ENCODE results near the gene CDKN1C. TPM values are rescaled to one million over a fixed set of nuclear protein-coding genes. Genes with fewer than 3 reads are reported as not detected.

The CDKN1C gene
- polyA plus RNA-seq (ENCODE audit: insufficient read length in 4 of 4) = 100 to 1,000 TPM in 3 of 4 donors, 10 to 100 TPM in 1; 62.9 to 166 (median 125) TPM

DNA sequence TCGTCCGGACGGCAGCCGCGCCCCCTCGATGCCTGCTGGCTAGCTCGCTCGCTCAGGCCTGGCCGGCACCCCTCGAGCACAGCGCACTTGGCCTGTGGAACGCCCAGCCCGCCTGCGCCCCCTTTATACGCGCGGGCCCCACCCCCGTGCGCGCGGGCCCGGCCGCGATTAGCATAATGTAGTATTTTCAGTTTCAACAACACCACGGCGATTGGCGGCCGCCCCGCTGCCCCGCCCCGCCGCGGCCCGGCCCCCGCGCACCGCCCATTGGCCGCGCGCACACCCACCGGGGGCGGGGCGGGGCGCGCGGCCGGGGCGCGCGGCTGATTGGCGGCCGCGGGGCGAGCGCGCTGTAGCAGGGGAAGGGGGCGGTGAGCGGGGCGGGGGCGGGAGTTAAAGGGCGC lies at the start of gene CDKN1C:
TSS of gene CDKN1C (minus strand) at position 98 of the 404 bp plus-strand sequence. CDS start 319 bp downstream, outside the sequence.
- peak in 2 of 4 donors; percentile 74 to 79 for DNase-seq (ENCODE audit: low read depth in 4 of 4, low spot score in 3 of 4)

DNA sequence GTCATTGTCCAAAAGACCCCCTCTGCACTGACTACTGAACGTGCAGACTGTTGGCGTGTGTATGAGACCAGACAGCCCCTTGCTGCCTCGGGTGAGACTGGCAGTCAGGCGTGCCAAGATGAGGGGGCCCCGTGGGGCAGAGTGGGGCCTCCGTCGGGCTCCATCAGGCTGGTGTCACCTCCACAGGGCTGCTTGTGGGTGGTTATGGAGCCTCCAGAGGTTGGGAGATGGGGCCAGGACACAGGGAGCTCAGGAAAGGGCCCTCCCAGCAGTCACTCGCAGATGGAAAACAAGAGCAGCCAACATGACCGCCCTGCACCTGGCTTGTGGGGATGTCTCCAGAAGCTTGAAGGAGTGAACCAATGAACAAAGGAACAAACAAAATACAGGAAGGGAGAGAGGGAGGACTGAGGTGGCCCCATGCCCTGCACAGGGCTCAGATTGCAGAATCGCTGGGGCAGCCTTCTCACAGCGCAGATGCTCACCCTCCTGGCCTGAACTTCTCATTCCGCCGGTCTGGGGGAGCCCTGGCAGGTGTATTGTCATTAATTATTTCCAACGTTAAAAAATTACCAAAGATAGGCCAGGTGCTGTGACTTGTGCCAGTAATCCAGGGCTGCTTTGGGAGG lies 49.1 kb upstream of the CDKN1C start:
- DNase-seq (ENCODE audit: low read depth in 4 of 4, low spot score in 3 of 4) = no peak

DNA sequence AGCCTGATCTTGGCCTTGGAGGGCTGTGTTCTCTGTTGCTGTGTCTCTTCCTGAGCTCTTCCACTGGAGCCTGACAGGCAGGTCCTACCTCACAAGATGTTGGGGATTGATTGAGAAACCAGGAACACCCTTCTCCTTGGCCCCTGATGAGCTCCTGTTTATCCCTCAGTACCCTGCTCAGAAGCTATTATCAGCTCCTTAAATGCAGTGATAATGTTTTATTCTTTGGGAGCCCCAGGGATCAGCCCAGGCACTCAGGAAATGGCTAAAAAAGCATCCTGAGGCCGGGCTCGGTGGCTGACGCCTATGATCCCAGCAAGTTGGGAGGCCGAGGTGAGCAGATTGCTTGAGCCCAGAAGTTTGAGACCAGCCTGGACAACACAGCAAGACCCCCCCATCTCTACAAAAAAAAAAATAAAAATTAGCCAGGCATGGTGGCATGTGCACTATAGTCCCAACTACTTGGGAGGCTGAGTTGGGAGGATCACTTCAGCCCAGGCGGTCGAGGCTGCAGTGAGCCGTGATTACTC lies 48.5 kb upstream of the CDKN1C start:
- no peak for DNase-seq (ENCODE audit: low read depth in 4 of 4, low spot score in 3 of 4)

DNA sequence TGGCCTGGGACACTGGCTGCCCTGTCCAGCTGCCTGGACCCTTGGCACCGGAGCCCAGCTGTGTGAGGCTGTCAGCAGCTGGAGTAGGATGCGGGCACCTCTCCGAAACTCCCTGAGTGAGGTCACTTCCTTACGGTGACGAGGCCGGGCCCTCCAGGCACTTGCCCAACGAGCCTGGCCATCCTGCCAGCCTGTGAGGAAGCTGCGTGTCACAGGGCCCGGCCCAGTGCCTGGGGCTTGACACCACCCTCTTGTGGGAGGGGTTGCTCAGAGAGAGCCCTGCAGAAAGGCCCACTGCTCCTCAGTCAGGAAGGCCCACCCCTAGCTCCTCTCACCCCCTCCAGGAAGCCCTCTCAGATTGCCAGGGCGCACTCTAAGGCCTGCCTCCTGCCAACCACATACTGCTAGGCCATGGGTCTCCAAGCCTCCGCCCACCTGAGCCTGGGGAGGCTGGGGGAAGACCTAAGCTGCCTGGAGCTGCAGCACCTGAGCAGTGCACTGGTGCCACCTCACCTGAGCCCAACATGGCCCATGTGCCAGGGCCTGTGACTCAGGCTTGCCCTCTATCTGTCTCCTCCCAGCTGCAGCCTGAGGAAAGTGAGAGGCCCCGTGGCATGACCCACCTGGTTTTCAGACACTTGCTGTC lies 47.9 kb upstream of the CDKN1C start:
- no peak for DNase-seq (ENCODE audit: low read depth in 4 of 4, low spot score in 3 of 4)

DNA sequence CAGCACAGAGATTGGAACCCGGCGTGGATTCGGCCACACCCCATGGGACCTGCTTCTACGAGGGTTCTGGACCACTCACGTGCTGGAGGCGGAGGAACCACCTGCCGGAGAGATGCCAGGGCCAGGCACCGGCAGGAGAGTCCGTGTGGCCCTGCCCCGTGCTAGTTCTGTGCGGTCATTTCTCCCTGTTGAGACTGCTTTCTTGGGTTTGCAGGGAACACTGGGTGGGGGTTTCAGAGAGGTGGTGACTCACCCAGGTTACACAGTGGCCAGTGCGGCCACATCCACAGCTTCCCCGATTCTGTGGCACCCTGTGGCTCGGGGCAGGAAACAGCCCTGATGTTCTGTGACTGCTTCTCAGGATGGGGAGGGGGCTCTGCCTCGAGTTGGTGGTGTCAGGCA lies 47.3 kb upstream of the CDKN1C start:
- no peak for DNase-seq (ENCODE audit: low read depth in 4 of 4, low spot score in 3 of 4)

DNA sequence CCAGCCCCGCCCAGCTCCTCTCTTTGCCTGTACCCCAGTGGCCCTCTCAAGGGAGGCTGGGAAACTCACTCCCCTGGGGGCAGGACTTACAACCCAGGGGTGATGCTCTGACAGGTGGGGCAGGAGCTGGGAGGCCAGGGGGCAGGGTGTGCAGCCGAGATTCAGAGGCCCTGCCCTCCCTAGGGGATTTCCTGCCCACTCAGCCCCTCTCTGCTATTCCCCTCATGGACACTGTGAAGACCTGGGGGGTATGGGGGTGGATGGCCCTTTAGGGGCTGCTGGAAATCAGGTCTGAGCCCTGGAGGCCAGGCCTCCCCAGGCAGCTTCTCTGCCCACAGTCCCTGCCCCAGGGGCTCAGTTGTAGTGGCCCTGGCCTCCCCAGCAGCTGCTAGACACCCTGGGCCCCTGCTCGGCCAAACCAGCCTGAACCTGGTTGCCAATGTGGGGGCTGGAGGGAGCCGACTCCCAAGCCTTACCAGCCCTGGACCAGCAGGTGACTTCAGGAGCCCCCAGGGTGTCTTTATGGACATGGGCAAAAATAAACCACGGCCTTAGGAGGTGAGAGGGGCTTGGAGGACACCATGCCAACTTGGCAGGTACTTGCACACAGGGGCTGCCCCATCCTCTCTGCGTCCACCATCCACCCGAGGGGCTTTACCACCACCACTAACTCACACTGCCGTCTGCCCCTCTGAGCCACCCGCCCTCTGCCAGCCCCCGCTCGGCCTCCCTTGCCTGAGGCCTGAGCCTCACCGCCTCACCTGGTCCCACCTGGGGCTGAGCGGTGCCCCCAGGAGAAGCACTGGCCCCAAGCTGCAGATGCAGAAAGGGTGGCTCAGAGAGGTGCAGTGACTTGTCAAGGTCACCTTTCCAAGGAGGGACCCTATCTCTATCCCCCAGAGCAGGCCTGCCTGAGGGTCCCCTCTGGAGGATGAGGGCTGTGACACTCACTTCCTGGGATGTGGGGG lies 46.5 kb upstream of the CDKN1C start:
- no peak for DNase-seq (ENCODE audit: low read depth in 4 of 4, low spot score in 3 of 4)

DNA sequence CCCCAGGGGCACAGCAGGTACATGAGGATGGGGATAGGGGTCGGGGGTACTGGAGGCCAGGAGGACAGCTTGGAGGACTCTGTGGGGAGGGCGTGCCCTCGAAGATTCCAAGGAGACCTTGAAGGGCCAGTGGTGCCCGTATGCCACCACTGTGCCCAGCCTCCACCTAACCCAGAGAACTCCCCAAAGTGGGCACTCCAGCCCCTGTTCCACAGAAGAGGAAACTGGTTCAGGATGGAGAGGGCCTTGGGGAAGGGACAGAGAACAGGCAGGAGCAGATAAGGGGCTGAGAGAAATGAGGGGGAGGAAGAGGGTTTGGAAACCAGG lies 45.8 kb upstream of the CDKN1C start:
- DNase-seq (ENCODE audit: low read depth in 4 of 4, low spot score in 3 of 4) = no peak

DNA sequence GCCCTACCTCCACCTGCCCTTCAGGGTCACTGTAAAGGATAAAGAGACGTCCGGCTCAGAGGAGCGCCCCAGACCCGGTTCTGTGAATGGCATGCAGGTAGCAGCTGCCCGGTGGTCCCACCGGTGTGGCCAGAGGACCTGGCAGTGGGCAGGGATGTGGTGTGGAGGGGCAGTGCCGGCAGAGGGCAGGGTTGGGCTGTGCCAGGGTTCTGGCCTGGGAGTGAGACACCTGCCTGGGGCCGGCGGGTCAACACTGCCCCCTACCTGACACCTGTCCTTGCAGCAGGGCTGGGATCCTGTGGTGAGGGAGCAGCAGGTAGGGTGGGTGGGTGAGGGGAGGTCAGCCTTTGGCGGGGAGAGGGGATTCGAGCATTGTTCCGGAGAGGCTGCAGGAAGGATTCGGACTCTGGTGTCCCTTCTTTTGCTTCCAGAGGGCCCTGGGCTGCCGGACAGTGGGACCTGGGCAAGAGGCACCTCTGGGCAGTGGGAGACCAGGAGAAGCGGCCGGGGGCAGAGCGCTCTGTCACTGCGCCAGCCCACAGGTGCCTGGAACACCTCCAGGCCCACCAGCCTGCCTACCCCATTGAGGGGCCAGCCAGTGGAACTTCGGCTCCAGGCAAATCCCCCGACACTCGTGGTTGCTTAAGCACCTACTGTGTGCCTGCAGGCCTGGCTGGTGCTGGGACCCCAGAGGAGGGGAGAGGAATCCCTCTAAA lies 45.3 kb upstream of the CDKN1C start:
- DNase-seq (ENCODE audit: low read depth in 4 of 4, low spot score in 3 of 4) = no peak

DNA sequence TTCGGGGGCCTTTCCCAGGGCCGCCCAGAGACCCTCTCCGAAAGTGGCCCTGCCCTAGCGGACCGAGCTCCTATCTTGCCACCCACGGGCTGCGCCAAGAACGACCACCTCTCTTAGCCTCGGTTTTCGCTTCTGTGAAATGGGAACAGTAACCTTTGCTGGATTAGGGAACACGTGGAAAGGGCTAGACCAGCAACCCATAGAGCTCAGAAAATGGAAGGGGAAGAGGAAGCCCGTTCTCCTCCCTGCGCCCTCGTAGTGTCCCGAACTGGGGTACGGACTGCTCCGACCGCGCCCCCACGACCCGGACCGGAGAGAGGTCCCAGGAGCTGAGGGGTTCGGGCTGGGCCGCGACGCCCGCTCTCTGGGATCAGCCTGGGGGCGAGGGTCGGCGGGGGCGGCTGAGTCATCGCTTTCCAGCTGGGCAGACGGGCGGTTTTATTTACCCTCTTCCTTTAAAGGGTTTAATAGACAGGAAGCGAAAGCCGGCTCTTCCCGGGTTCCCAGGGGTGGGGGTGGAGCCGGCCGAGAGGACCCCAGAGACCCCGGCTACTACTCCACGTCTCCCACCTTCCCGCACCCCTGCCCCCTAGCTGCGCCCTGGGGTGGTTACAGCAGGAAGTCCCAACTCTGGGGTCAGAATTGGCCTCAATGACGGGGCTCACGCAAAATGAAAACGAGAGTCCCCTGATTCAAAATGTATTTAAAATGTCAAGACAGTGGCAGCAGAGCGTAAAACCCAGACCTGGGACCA lies 44.6 kb upstream of the CDKN1C start:
- DNase-seq (ENCODE audit: low read depth in 4 of 4, low spot score in 3 of 4) = no peak

DNA sequence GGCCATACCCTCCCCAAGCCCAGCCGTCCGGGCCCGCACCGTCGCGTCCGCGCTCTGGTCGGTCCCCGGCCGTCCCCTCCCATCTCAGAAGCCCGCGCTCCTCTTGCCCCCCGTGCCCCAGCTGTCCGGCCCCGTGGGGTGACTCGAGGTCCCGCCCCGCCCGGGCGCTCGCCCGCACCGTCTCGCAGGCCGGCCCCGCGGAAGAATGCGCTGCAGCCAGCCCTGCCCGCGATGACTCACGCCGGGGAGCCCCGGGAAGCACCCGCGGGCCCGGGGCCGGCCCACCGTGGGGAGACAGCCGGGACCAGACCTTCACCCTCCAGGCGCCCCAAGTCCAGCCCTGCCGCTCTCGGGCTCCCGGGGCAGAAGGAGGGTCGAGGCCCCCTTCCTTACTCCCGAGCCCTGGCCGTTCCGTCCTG lies 44.0 kb upstream of the CDKN1C start:
- DNase-seq (ENCODE audit: low read depth in 4 of 4, low spot score in 3 of 4) = no peak

DNA sequence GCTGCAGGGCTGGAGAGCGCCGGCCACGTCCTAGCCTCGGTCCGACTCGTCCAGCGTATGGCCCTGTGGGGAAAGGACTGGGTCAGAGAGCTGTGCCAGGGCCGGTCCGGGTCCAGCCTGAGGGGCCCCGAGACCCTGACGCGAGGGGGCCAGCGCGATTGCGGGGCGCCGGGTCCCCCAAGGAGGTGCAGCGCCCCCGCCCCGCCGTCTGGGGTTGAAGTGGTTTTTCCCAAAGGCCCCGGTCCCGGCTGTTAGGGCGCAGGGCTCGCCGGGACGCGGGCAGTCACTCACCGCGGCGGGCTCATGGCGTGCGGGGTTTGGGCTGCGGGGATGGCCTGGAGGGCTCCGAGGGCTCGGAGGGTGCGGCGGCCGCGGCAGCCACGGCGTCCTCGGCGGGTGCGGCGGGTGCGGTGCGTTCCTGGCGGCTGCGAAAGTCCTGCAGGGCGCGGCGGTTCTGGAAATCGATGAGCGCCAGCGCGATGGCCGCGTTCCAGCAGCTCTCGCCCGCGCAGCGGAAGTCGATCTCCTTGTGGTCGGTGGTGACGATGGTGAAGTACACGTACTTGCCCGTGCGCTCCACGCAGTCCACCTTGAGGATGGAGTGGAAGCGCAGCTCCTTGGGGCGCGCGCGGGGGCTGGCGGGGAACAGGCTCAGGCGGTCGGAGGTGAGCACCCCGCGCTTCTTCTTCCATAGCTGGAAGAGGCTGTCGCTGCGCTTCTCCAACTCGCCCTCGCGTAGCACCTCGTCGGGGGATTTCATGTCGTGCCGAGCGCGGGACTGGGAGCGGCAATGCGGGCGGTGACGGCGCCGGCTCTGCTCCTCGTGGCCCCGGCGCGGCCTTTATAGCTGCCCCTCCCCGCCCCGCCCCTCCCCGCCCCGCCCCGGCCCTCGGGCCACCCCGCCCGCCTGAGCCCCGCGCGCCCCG lies 43.3 kb upstream of the CDKN1C start, which contains the start of gene PHLDA2:
TSS of gene PHLDA2 (minus strand) at position 816 of the 926 bp plus-strand sequence. CDS start at position 760, 56 bp downstream.
- DNase-seq (ENCODE audit: low read depth in 4 of 4, low spot score in 3 of 4) = no peak

DNA sequence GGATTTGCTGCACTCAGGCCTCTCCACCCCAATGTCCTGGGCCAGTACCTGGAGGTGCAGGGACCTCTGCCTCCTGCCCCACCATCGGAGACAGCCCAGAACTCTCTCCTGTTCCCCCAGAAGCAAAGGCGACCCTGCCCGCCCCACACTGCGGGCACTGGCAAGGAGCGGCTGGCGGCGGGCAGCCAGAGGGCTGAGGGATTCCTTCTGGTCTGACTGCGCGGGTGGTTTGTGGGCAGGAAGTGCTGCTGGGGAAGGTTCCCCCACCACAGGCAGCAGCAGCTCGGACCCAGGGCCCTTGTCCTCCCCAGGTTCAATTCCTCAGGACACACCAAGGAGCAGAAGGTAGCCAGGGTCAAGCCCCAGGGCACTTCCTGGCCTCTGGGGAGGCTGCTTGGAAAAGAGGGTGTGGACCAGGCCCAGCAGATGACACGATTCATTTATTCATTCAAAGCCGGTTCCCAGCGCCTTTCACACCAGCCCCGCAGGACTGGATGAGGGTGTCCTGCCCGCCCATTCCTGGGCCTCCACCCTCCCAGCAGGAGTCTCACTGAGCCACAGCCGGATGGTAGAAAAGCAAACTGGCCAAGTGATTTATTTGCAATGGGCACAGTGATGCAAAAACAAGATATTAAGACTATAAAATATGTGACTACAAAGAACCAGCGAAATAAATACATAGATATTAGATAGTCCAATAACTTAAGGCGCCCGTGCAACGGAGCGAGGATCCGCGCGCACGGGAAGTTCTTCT lies 42.5 kb upstream of the CDKN1C start:
- DNase-seq (ENCODE audit: low read depth in 4 of 4, low spot score in 3 of 4) = no peak

DNA sequence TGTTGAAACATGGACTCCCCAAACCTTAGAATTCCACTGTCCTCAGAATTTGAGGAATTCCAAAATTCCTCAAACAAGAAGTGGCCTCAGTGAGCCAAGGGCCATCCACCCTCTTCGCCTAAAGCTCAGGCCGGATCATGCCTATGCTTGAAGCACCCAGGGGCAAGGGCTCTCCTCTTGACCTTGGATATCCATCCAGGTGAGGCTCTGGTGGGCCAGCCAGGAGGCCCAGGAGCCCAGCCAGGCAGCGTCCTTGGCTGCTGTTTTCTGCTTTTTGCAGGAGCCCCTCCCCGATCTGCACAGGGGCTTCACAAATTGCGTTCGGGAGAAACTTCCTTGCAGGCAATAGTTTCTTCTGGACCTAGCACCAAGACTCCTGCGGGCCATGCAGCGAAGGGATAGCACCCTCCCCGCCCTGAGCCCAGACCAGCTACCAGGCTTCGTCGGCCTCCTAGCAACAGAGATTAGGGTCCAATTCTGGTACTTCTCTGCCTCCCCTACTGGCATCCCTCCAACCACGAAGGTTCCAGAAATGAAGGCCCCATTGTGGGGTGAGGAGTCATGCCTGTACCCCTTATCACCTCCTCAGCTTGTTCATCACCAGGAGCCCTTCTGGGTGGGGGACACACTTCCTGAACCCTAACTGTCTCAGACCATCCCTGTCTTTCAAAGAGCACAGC lies 41.7 kb upstream of the CDKN1C start:
- no peak for DNase-seq (ENCODE audit: low read depth in 4 of 4, low spot score in 3 of 4)

DNA sequence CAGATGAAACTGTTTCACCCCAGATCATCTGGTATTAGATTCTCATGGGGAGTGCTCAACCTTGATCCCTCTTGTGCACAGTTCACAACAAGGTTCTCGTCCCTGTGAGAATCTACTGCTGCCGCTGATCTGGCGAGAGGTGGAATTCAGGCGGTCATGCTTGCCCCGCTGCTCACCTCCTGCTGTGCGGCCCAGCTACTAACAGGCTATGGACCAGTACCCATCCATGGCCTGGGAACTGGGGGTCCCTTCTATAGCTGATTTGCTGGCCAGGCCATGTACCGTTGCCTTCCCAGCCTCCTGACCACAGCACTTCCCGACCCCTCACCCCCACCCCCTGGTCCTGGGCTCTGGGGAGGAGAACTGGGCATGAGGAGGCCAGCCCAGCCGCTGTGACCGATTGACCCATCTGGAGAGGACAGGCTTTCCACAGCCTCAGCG lies 41.1 kb upstream of the CDKN1C start:
- DNase-seq (ENCODE audit: low read depth in 4 of 4, low spot score in 3 of 4) = no peak

DNA sequence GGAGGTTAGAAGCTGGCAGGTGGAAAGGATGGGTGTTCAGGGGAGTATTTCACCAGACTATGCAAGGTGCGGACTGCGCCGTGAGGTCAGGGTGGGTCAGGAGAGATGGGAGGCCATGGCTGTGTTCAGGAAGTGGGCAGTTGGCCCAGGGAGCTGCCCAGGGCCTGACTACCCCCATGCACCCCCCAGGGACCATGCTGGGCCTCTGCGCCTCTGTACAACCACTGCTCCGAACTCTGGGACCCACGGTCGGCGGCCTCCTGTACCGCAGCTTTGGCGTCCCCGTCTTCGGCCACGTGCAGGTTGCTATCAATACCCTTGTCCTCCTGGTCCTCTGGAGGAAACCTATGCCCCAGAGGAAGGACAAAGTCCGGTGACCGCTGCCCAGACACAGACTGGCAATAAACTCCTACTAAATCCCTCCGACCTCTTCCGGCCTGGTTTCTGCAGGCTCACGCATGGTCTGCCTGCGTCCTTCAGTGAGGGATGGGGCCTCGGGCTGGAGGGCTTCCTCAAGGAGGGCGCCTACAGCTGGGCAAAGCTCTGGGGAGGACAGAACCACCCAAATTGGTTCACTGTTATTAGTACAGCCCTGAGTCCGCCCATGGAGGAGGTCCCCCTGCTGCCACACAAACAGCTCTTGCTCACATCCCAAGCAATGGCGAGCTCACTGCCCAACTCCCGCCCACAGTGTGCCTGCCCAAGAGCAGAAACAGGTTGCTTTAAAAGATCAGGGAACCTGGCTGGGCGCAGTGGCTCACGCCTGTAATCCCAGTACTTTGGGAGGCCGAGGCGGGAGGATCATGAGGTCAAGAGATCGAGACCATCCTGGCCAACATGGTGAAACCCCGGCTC lies 39.5 kb upstream of the CDKN1C start:
- no peak for DNase-seq (ENCODE audit: low read depth in 4 of 4, low spot score in 3 of 4)

DNA sequence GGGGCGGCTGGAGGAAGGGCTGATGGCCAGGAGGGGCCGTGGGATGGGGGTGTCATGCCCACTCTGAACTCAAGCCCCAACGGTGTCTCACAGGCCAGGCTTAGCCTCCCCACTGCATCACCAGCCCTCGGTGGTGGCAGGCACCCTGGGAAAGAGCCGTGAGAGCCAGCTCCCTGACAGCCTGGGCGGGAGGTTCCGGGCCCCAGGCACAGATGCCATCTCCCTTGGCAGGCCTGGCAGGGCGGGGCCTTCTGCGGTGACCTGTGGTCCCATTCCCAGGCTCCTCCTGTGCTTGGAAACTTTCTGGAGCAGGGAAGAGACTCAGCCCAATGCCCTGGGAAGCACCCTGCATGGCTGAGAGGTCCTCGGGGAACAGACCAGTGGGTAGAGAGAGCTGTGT lies 38.8 kb upstream of the CDKN1C start:
- no peak for DNase-seq (ENCODE audit: low read depth in 4 of 4, low spot score in 3 of 4)

All from left renal pelvis (tissue), 4 donors.